Smooth muscle cell of the pulmonary artery (primary cell): Measurements from ENCODE around the gene RALA. TPM values are rescaled to one million over a fixed set of nuclear protein-coding genes. Genes with fewer than 3 reads are reported as not detected.

Source experiments
- total RNA-seq: library from RNA; depleted of rRNA; stranded (reverse); fragments of >200 nt; gene quantifications from 2 replicates; pipeline ENCODE4 v1.2.3, GENCODE V29; 2014

RALA gene, protein sequence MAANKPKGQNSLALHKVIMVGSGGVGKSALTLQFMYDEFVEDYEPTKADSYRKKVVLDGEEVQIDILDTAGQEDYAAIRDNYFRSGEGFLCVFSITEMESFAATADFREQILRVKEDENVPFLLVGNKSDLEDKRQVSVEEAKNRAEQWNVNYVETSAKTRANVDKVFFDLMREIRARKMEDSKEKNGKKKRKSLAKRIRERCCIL
- total RNA-seq: 29.8 and 52.5 TPM in 2 replicates

DNA sequence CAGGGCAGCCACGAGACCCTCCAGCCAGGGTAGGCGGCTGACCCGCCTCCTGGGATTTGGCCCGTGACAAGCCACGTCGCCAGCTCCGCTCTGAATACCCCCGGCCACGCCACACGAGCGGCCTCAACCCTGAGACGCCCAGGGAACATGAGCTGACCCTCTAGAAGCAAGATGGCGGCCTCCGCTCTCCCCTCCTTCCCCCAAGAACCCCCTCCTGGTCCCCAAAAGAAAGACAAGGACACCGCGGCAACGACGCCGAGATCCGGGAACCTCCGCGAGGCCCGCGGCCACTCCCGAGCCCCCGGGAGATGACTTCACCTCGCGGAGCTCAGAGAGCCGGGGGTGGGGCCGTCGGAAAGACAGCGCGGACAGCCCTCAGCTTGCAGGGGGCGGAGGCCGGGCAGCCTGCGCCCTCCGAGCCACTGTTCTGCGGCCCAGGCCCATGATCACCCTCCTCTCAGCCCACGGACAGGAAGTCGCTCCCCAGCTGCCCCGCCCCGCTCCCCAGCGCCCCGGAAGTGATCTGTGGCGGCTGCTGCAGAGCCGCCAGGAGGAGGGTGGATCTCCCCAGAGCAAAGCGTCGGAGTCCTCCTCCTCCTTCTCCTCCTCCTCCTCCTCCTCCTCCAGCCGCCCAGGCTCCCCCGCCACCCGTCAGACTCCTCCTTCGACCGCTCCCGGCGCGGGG is at the start of gene RALA:
TSS of gene RALA (plus strand) at position 526 of the 685 bp plus-strand sequence. CDS start 63,096 bp downstream, outside the sequence.

Other genes with a start within 250 kb of the RALA start
- gene YAE1, start 57.2 kb upstream of the RALA start, total RNA-seq: 18.2 and 21.5 TPM in 2 replicates